HCT116 (cell line): ENCODE data around the gene STH. TPM values are rescaled to one million over a fixed set of nuclear protein-coding genes. Genes with fewer than 3 reads are reported as not detected.

ENCODE experiments used
- ATAC-seq: fragments of 200-7000 bp; cut with Tn5 transposase; 2 replicates; pipeline ENCODE4 v1.9.1; 2020; ENCODE audit warnings: mild to moderate bottlenecking, moderate library complexity
- BruUV-seq: library from RNA; stranded (reverse); fragments of 400-500 nt; replicated peaks from 2 replicates; lab custom pipeline; 2021; lab: Mats Ljungman, UMichigan
- CTCF ChIA-PET: fragments of 300-600 bp; sonication (Branson Sonifier 250); formaldehyde crosslinking; loops from one replicate; lab custom pipeline; 2021; ENCODE audit warnings: antibody characterized with exemption; lab: Charles Lee
- POLR2A ChIA-PET: fragments of 300-600, 350-600 bp; sonication (Branson Sonifier 250); formaldehyde crosslinking; loops from one replicate; lab custom pipeline; 2021; ENCODE audit warnings: antibody characterized with exemption; lab: Charles Lee
- RAD21 ChIA-PET, 2 experiments: fragments of 300-600 bp; sonication (Branson Sonifier 250); formaldehyde crosslinking; loops; one replicate each; lab custom pipeline; 2023; ENCODE audit warnings: low total read pairs in 2 of 2; ENCODE audit not compliant: uncharacterized antibody in 2 of 2, unreplicated experiment in 2 of 2, low non-redundant PET in 1 of 2; lab: Charles Lee
- DNase-seq: peaks from one replicate; pipeline ENCODE4 v3.0.0-alpha.2; 2010; ENCODE audit warnings: low read depth, low spot score
- H2AFZ ChIP-seq: fragments of 200-600 bp; shearing (Covaris generic), sonication (generic); 2 replicates; pipeline ENCODE4 v1.6.1; 2017; ENCODE audit warnings: low read depth, mixed run types, mixed read lengths, antibody characterized with exemption, low read length; ENCODE audit not compliant: poor library complexity, severe bottlenecking
- H3K27ac ChIP-seq: 2 replicates; pipeline ENCODE4 v1.5.1; 2012; ENCODE audit warnings: low read depth, low read length
- H3K27me3 ChIP-seq: fragments of 200-600 bp; sonication (generic); 2 replicates; pipeline ENCODE4 v1.6.1; 2016; ENCODE audit warnings: mixed run types, low read length, mixed read lengths; ENCODE audit not compliant: insufficient read depth
- H3K36me3 ChIP-seq, 2 experiments: fragments of 200-500 bp in 1 of 2; fragments of 200-600 bp in 1 of 2; sonication (Bioruptor generic) in 1 of 2; sonication (generic) in 1 of 2; 2 replicates each; pipeline versions ENCODE4 v1.5.1 to v1.6.1; 2014 to 2016; ENCODE audit warnings: low read length in 2 of 2, inconsistent platforms in 1 of 2, mixed read lengths in 1 of 2, mixed run types in 1 of 2; ENCODE audit not compliant: insufficient read depth in 2 of 2, control insufficient read depth in 1 of 2
- H3K4me1 ChIP-seq, 2 experiments: fragments of 200-600 bp in 1 of 2; sonication (generic) in 1 of 2; 2 replicates each; pipeline versions ENCODE4 v1.5.1 to v1.6.1; 2012 to 2017; ENCODE audit warnings: low read length in 2 of 2, inconsistent platforms in 1 of 2, mild to moderate bottlenecking in 1 of 2, mixed read lengths in 1 of 2, mixed run types in 1 of 2, moderate library complexity in 1 of 2; ENCODE audit not compliant: insufficient read depth in 2 of 2, control insufficient read depth in 1 of 2
- H3K4me2 ChIP-seq: fragments of 200-600 bp; sonication (generic); 2 replicates; pipeline ENCODE4 v1.6.1; 2017; ENCODE audit warnings: mixed run types, low read length, mixed read lengths
- H3K4me3 ChIP-seq, 2 experiments: fragments of 200-600 bp in 1 of 2; sonication (generic) in 1 of 2; replicated peaks in 1 of 2; 2 replicates each; pipeline ENCODE4 v1.5.1; 2011 to 2016; ENCODE audit warnings: low read length in 2 of 2, control low read depth in 1 of 2, low read depth in 1 of 2, mild to moderate bottlenecking in 1 of 2, mixed read lengths in 1 of 2, mixed run types in 1 of 2
- H3K79me2 ChIP-seq: fragments of 200-600 bp; sonication (generic); 2 replicates; pipeline ENCODE4 v1.6.1; 2017; ENCODE audit warnings: mild to moderate bottlenecking, mixed run types, low read length, moderate library complexity, mixed read lengths; ENCODE audit not compliant: insufficient read depth
- H3K9ac ChIP-seq: fragments of 200-600 bp; sonication (generic); 2 replicates; pipeline ENCODE4 v1.6.1; 2016; ENCODE audit warnings: low read length, mixed read lengths
- H3K9me2 ChIP-seq: fragments of 200-600 bp; sonication (generic), shearing (Covaris generic); 2 replicates; pipeline ENCODE4 v1.6.1; 2017; ENCODE audit warnings: mixed run types, mild to moderate bottlenecking, moderate library complexity; ENCODE audit not compliant: insufficient read depth
- H3K9me3 ChIP-seq, 2 experiments: fragments of 200-500 bp in 1 of 2; fragments of 200-600 bp in 1 of 2; sonication (Bioruptor generic) in 1 of 2; sonication (generic) in 1 of 2; 2 replicates each; pipeline ENCODE4 v1.6.1; 2014 to 2017; ENCODE audit warnings: low read length in 2 of 2, mixed read lengths in 2 of 2, inconsistent platforms in 1 of 2, low read depth in 1 of 2, mild to moderate bottlenecking in 1 of 2, mixed run types in 1 of 2, moderate library complexity in 1 of 2; ENCODE audit not compliant: control insufficient read depth in 1 of 2, insufficient read depth in 1 of 2
- H4K20me1 ChIP-seq: fragments of 200-600 bp; sonication (generic), shearing (Covaris generic); 2 replicates; pipeline ENCODE4 v1.6.1; 2017; ENCODE audit warnings: mixed run types, mild to moderate bottlenecking, moderate library complexity; ENCODE audit not compliant: insufficient read depth
- EGR1 ChIP-seq: IDR thresholded peaks from 2 replicates; pipeline ENCODE4 v1.6.1; 2012; ENCODE audit warnings: low read depth
- ELF1 ChIP-seq: IDR thresholded peaks from 2 replicates; pipeline ENCODE4 v1.6.1; 2012; ENCODE audit warnings: low read depth, borderline replicate concordance
- RAD21 ChIP-seq: IDR thresholded peaks from 2 replicates; pipeline ENCODE4 v1.6.1; 2012; ENCODE audit warnings: low read depth, mild to moderate bottlenecking
- TCF7L2 ChIP-seq: IDR thresholded peaks from 2 replicates; pipeline ENCODE4 v1.7.0; 2011; ENCODE audit warnings: borderline replicate concordance, inconsistent platforms; ENCODE audit not compliant: insufficient read depth, insufficient read length; ENCODE audit errors: extremely low read depth
- intact Hi-C: fragments of 100-400 bp; cut with micrococcal nuclease; formaldehyde crosslinking; loops from 2 replicates; pipeline ENCODE4 v1.10.0; 2022
- total RNA-seq: library from RNA; stranded (reverse); gene quantifications from one replicate; pipeline ENCODE4 v1.2.1, GENCODE V29; 2021; ENCODE audit not compliant: unreplicated experiment
- TF ChIP-seq, protein P1 (sequence below), 3 experiments: fragments of 200-600 bp in 1 of 3; sonication (generic) in 1 of 3; IDR thresholded peaks in 2 of 3; conservative IDR thresholded peaks in 1 of 3; 2 replicates each; pipeline ENCODE4 v1.5.1; 2012 to 2017; ENCODE audit warnings: low read depth in 2 of 3, low read length in 2 of 3, antibody characterized with exemption in 1 of 3, borderline replicate concordance in 1 of 3, control low read depth in 1 of 3, mild to moderate bottlenecking in 1 of 3, mixed read lengths in 1 of 3, mixed run types in 1 of 3, moderate library complexity in 1 of 3; ENCODE audit not compliant: insufficient read depth in 1 of 3
- TF ChIP-seq, protein P2 (sequence below): IDR thresholded peaks from 2 replicates; pipeline ENCODE4 v1.6.1; 2012
- TF ChIP-seq, protein P3 (sequence below): IDR thresholded peaks from 2 replicates; pipeline ENCODE4 v1.6.1; 2011; ENCODE audit warnings: mild to moderate bottlenecking, low read length, moderate library complexity; ENCODE audit not compliant: insufficient replicate concordance; ENCODE audit errors: extremely low read depth

Gene STH
- total RNA-seq, 1 experiment from 2014 or later, result not detected

DNA sequence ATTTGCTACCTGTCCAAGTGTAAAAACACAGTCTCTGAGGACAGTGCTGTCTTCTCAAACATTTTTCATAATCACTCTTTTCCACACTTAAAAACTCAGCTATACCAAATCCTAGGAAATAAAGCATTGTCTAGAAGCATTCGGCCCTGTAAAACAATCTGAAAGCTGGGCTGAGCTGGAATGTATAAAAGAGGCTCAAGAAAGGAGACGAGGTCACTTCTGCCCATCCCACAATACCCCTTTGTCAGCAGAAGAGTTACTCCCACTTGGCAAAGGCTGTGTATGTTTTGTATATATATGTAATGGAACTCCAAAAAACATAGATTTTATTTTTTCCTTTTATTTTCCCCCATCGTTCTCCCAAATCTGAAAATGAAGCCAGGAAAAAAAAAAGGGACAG lies 43.9 kb downstream of the STH start:
- Histone ChIP-seq H3K27ac (no peak overlapping the region), H3K4me2 (no peak overlapping the region), H3K4me3 (no peak overlapping the region), H3K36me3 (peaks cover 40 to 57% of the 10 kb centered on the region in 2 experiments), H3K27me3 (no peaks in the 10 kb centered on the region), H3K4me1 (peaks cover 0 to 9% of the 10 kb centered on the region in 2 experiments; a peak in 2 of 4 replicates), H3K9me2 (no peaks in the 10 kb centered on the region), H3K79me2 (peaks cover 31% of the 10 kb centered on the region; the same call in 1 of the 2 replicates), H2AFZ (no peak overlapping the region), H3K9ac (no peak overlapping the region), H3K9me3 (no peaks in the 10 kb centered on the region), H4K20me1 (peaks cover 11% of the 10 kb centered on the region; the same call in 1 of the 2 replicates)
- POLR2A ChIA-PET, result no interaction called here
- RAD21 ChIA-PET, result no interaction called here
- CTCF ChIA-PET, result no interaction called here
- TF ChIP-seq, protein P1, sequence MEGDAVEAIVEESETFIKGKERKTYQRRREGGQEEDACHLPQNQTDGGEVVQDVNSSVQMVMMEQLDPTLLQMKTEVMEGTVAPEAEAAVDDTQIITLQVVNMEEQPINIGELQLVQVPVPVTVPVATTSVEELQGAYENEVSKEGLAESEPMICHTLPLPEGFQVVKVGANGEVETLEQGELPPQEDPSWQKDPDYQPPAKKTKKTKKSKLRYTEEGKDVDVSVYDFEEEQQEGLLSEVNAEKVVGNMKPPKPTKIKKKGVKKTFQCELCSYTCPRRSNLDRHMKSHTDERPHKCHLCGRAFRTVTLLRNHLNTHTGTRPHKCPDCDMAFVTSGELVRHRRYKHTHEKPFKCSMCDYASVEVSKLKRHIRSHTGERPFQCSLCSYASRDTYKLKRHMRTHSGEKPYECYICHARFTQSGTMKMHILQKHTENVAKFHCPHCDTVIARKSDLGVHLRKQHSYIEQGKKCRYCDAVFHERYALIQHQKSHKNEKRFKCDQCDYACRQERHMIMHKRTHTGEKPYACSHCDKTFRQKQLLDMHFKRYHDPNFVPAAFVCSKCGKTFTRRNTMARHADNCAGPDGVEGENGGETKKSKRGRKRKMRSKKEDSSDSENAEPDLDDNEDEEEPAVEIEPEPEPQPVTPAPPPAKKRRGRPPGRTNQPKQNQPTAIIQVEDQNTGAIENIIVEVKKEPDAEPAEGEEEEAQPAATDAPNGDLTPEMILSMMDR (IDR thresholded peaks at IDR 0.05 in 2 of 3, conservative IDR thresholded peaks at IDR 0.05 in 1 of 3; ENCODE audit: borderline replicate concordance in 1 of 3, insufficient read depth in 1 of 3, low read depth in 2 of 3, low read length in 2 of 3), result no peak
- TF ChIP-seq ELF1, result no peak
- TF ChIP-seq, protein P2, sequence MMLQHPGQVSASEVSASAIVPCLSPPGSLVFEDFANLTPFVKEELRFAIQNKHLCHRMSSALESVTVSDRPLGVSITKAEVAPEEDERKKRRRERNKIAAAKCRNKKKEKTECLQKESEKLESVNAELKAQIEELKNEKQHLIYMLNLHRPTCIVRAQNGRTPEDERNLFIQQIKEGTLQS, result no peak
- no peak for TF ChIP-seq RAD21
- no peak for TF ChIP-seq TCF7L2
- TF ChIP-seq, protein P3, sequence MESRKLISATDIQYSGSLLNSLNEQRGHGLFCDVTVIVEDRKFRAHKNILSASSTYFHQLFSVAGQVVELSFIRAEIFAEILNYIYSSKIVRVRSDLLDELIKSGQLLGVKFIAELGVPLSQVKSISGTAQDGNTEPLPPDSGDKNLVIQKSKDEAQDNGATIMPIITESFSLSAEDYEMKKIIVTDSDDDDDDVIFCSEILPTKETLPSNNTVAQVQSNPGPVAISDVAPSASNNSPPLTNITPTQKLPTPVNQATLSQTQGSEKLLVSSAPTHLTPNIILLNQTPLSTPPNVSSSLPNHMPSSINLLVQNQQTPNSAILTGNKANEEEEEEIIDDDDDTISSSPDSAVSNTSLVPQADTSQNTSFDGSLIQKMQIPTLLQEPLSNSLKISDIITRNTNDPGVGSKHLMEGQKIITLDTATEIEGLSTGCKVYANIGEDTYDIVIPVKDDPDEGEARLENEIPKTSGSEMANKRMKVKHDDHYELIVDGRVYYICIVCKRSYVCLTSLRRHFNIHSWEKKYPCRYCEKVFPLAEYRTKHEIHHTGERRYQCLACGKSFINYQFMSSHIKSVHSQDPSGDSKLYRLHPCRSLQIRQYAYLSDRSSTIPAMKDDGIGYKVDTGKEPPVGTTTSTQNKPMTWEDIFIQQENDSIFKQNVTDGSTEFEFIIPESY, result no peak
- TF ChIP-seq EGR1, result no peak
- ATAC-seq, result no peak
- BruUV-seq, result no TSS peak
- no peak for DNase-seq
- intact Hi-C loops, result no loop called here
